ENCODE results near the gene F11R. TPM values are rescaled to one million over a fixed set of nuclear protein-coding genes. Genes with fewer than 3 reads are reported as not detected.

Gene F11R
- total and polyA plus RNA-seq, 10 of the 15 experiments (the other 5 are each of a cell fraction or from before 2014, with no cell fraction given): 15.3 to 80.9 (median 24.3) TPM

- TF ChIP-seq PRDM15 (CRISPR knock-in tag; IDR thresholded peaks at IDR 0.05): no peak
- TF ChIP-seq EP300 (IDR thresholded peaks at IDR 0.05; ENCODE audit: borderline replicate concordance in 1 of 2, control insufficient read depth in 1 of 2, low read depth in 2 of 2, low read length in 2 of 2): no peak
- TF ChIP-seq MTA2 (IDR thresholded peaks at IDR 0.05; ENCODE audit: low read depth): no peak
- no peak for TF ChIP-seq CREM (IDR thresholded peaks at IDR 0.05; ENCODE audit: low read depth)
- no peak for TF ChIP-seq CTCF (IDR thresholded peaks at IDR 0.05 in 2 of 3, conservative IDR thresholded peaks at IDR 0.05 in 1 of 3; ENCODE audit: control insufficient read depth in 2 of 3, extremely low read depth in 1 of 3, insufficient read depth in 1 of 3, low read depth in 3 of 3, low read length in 3 of 3)
- TF ChIP-seq TAF1 (IDR thresholded peaks at IDR 0.05; ENCODE audit: borderline replicate concordance, low read depth, low read length): peak; percentile 57; the same call in 1 of the 2 replicates
- TF ChIP-seq ZNF217 (IDR thresholded peaks at IDR 0.05): no peak
- peak; percentile 83 for TF ChIP-seq NBN (IDR thresholded peaks at IDR 0.05)
- TF ChIP-seq HSF1 (IDR thresholded peaks at IDR 0.05; ENCODE audit: low read depth, low read length): no peak
- 0 out of 2 replicates have a peak, but pooled peaks have one; percentile 28 for TF ChIP-seq TBL1XR1 (IDR thresholded peaks at IDR 0.05; ENCODE audit: low read depth, low read length)
- no peak for TF ChIP-seq FOXK2 (IDR thresholded peaks at IDR 0.05)
- TF ChIP-seq JUNB (IDR thresholded peaks at IDR 0.05): no peak; the same call in 1 of the 2 replicates
- no peak for TF ChIP-seq ZZZ3 (IDR thresholded peaks at IDR 0.05; ENCODE audit: control insufficient read depth, insufficient read length, low read depth)
- TF ChIP-seq ZBED1 (IDR thresholded peaks at IDR 0.05; ENCODE audit: borderline replicate concordance): peak; percentile 52; the same call in 1 of the 2 replicates
- peak; percentile 78; the same call in 1 of the 2 replicates for TF ChIP-seq MTA3 (IDR thresholded peaks at IDR 0.05; ENCODE audit: borderline replicate concordance, low read length)
- peak; percentile 76 for TF ChIP-seq MAX (IDR thresholded peaks at IDR 0.05; ENCODE audit: low read depth, low read length)
- TF ChIP-seq PML (IDR thresholded peaks at IDR 0.05; ENCODE audit: low read length): peak; percentile 79
- TF ChIP-seq SIX5 (IDR thresholded peaks at IDR 0.05; ENCODE audit: low read depth, low read length, severe bottlenecking): no peak
- no peak for TF ChIP-seq REST (IDR thresholded peaks at IDR 0.05; ENCODE audit: low read depth, low read length)
- TF ChIP-seq CBX5 (IDR thresholded peaks at IDR 0.05; ENCODE audit: low read depth): no peak
Observed at GRCh38 chr1:161038523-161039153, 17.7 kb upstream of the F11R start, which contains the start of gene TSTD1 (continued).

Data from GM12878 (cell line).